ENCODE data around the gene THUMPD1. TPM values are rescaled to one million over a fixed set of nuclear protein-coding genes. Genes with fewer than 3 reads are reported as not detected.
A peak's percentile ranks its signal among the peaks of the same experiment; 100 is the strongest.

The THUMPD1 gene
- total RNA-seq, 1 experiment from 2014 or later: 36.0 TPM

DNA sequence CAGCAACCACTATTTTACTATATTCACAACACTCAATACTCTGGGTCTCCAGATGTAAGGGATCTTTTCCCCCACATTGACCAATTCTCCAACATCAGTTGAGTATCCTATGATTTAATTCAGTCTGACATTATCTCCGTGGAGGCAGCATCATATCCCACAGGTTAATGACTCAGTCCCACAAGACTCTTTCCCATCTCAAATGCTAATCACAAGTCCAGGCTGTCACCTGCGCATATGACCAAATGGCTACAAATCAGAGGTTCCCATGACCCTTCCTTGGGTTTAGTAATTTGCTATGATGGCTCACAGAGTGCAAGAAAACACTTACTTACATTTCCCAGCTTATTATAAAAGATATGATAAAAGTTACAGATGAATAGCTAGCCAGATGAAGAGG, 40.9 kb upstream of the THUMPD1 start:
- intact Hi-C loops (cut with micrococcal nuclease; ENCODE audit: unreplicated experiment): no loop called here
- no peak overlapping the region for H3K27ac ChIP-seq
- no peak overlapping the region for H3K4me2 ChIP-seq
- TF ChIP-seq EZH2 (IDR thresholded peaks at IDR 0.05; ENCODE audit: low read depth) (no peak), CTCF (conservative IDR thresholded peaks at IDR 0.05) (no peak)
- H3K4me1 ChIP-seq (replicated peaks; ENCODE audit: insufficient read depth): no peaks in the 10 kb centered on the region
- no TSS peak for BruUV-seq (replicated peaks)
- peaks cover 13% of the 10 kb centered on the region; the same call in 1 of the 2 replicates for H3K27me3 ChIP-seq (ENCODE audit: insufficient read depth, low read depth)
- ChIA-PET POLR2A (ENCODE audit: unreplicated experiment) (no interaction called here), CTCF (no interaction called here)
- H3K4me3 ChIP-seq: no peak overlapping the region
- H3K36me3 ChIP-seq (ENCODE audit: low read depth): no peaks in the 10 kb centered on the region
- H4K20me1 ChIP-seq (ENCODE audit: insufficient read depth): no peaks in the 10 kb centered on the region
- H3K9me3 ChIP-seq (ENCODE audit: insufficient read depth, low read depth): no peaks in the 10 kb centered on the region
- no peaks in the 10 kb centered on the region for H3K9me2 ChIP-seq (ENCODE audit: insufficient read depth)
- no peak for DNase-seq
- H2AFZ ChIP-seq: no peak overlapping the region
- no peaks in the 10 kb centered on the region for H3F3A ChIP-seq (ENCODE audit: insufficient read depth, low read depth)
- H3K79me2 ChIP-seq (ENCODE audit: low read depth): no peaks in the 10 kb centered on the region

GRCh38 chr16:20781697-20782096, 40.1 kb upstream of the THUMPD1 start:
- no peak overlapping the region for H2AFZ ChIP-seq
- no TSS peak for BruUV-seq (replicated peaks)
- H3K4me1 ChIP-seq (replicated peaks; ENCODE audit: insufficient read depth): no peaks in the 10 kb centered on the region
- H3K27ac ChIP-seq: no peak overlapping the region
- CTCF ChIA-PET: no interaction called here
- TF ChIP-seq CTCF (conservative IDR thresholded peaks at IDR 0.05) (no peak), EZH2 (IDR thresholded peaks at IDR 0.05; ENCODE audit: low read depth) (no peak)
- POLR2A ChIA-PET (ENCODE audit: unreplicated experiment): interaction anchor here (0.5 kb wide), 1 partner anchor 31 kb away, joined by 4 read pairs; no protein-coding TSS in a partner anchor
- peaks cover 13% of the 10 kb centered on the region for H3K27me3 ChIP-seq (ENCODE audit: insufficient read depth, low read depth)
- no peaks in the 10 kb centered on the region for H4K20me1 ChIP-seq (ENCODE audit: insufficient read depth)
- no peaks in the 10 kb centered on the region for H3K79me2 ChIP-seq (ENCODE audit: low read depth)
- H3K4me2 ChIP-seq: no peak overlapping the region
- no peak for DNase-seq
- H3K36me3 ChIP-seq (ENCODE audit: low read depth): no peaks in the 10 kb centered on the region
- no peaks in the 10 kb centered on the region for H3K9me2 ChIP-seq (ENCODE audit: insufficient read depth)
- no peaks in the 10 kb centered on the region for H3F3A ChIP-seq (ENCODE audit: insufficient read depth, low read depth)
- no peak overlapping the region for H3K4me3 ChIP-seq
- intact Hi-C loops (cut with micrococcal nuclease; ENCODE audit: unreplicated experiment): no loop called here
- no peaks in the 10 kb centered on the region for H3K9me3 ChIP-seq (ENCODE audit: insufficient read depth, low read depth)

GRCh38 chr16:20774703-20775362, 33.2 kb upstream of the THUMPD1 start:
- Histone ChIP-seq H4K20me1 (ENCODE audit: insufficient read depth) (no peaks in the 10 kb centered on the region), H3F3A (ENCODE audit: insufficient read depth, low read depth) (no peaks in the 10 kb centered on the region), H3K4me1 (replicated peaks; ENCODE audit: insufficient read depth) (no peaks in the 10 kb centered on the region), H3K27ac (no peak overlapping the region), H3K4me2 (no peak overlapping the region), H3K79me2 (ENCODE audit: low read depth) (no peaks in the 10 kb centered on the region), H3K9me2 (ENCODE audit: insufficient read depth) (no peaks in the 10 kb centered on the region), H3K4me3 (no peak overlapping the region), H3K36me3 (ENCODE audit: low read depth) (no peaks in the 10 kb centered on the region), H3K9me3 (ENCODE audit: insufficient read depth, low read depth) (no peaks in the 10 kb centered on the region), H3K27me3 (ENCODE audit: insufficient read depth, low read depth) (no peaks in the 10 kb centered on the region; the same call in 1 of the 2 replicates), H2AFZ (no peak overlapping the region)
- CTCF ChIA-PET: interaction anchor here (0.7 kb wide), 1 partner anchor 45 kb away, joined by 7 read pairs; no protein-coding TSS in a partner anchor
- TF ChIP-seq EZH2 (IDR thresholded peaks at IDR 0.05; ENCODE audit: low read depth) (no peak), CTCF (conservative IDR thresholded peaks at IDR 0.05) (peak; percentile 74)
- DNase-seq: peak in 1 of 2 experiments; percentile 64
- no TSS peak for BruUV-seq (replicated peaks)
- intact Hi-C loops (cut with micrococcal nuclease; ENCODE audit: unreplicated experiment): no loop called here
- POLR2A ChIA-PET (ENCODE audit: unreplicated experiment): no interaction called here

All from PC-9 (cell line).